Prostate gland (tissue), 2 donors: ENCODE measurements around the gene EFHD1.

ENCODE experiments used
- CTCF ChIP-seq, 4 experiments: fragments of 200-600 bp in 2 of 4; fragments of 450-650 bp in 2 of 4; sonication (generic) in 2 of 4; IDR thresholded peaks; 1 replicate in 3 of 4; 2 replicates in 1 of 4; pipeline ENCODE4 v1.5.1; 2016 to 2019; ENCODE audit warnings: antibody characterized with exemption in 4 of 4, mild to moderate bottlenecking in 2 of 4, moderate library complexity in 2 of 4
- POLR2A ChIP-seq: fragments of 450-650 bp; IDR thresholded peaks from one replicate; pipeline ENCODE4 v1.6.1; 2016; ENCODE audit warnings: antibody characterized with exemption, mild to moderate bottlenecking
- POLR2AphosphoS5 ChIP-seq: sonication (generic); formaldehyde crosslinking; IDR thresholded peaks from one replicate; pipeline ENCODE4 v1.6.1; 2017; ENCODE audit warnings: antibody characterized with exemption

- no peak for TF ChIP-seq CTCF (IDR thresholded peaks at IDR 0.05)
- TF ChIP-seq POLR2AphosphoS5 = no peak
- no peak for TF ChIP-seq POLR2A
Measured at GRCh38 chr2:232647261-232647660, 13.9 kb downstream of the EFHD1 start.
